Measurements from ENCODE around the gene IPMK.

IPMK gene

DNA sequence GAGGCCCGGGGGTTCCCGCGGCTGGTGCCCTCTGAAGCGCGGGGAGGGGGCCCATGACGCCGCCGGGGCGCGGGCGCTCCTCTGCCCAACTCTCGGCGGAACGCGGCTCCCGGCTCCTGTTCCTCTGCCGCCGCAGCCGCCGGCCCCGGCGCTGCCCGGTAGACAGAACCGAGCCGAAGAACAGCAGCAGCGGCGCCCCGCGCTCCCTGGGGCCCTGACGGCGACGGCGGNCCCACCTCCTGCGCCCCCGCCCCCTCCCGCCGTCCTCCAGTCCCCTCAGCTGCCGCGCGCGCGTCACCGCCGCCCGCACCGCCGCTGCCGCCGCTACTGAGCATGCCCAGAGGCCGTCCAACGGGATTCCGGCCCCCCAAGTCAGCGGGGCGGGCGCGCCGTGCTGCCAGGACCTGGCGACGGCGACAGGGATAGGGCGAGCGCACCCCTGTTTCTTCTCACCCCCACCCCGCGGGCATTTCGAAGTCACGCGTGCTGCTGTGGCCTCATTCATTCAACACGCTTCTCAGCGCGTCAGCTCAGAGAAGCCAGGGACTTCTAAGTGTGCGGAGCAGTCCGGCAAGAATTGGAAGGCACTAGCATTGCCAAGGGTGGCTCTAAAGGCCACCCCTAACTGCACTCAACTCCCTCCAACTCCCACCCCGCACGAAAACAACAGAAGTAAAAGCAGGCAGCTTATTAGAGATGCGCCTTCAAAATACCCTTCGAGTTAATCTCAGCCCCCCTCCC lies at the start of gene IPMK:
IPMK (minus strand) TSS at position 182 of the 741 bp plus-strand sequence. CDS start 283 bp downstream, outside the sequence.
- DNase-seq: peak; percentile 51

- DNase-seq: no peak
Measured at GRCh38 chr10:58316874-58317273, 49.2 kb upstream of the IPMK start.

DNA sequence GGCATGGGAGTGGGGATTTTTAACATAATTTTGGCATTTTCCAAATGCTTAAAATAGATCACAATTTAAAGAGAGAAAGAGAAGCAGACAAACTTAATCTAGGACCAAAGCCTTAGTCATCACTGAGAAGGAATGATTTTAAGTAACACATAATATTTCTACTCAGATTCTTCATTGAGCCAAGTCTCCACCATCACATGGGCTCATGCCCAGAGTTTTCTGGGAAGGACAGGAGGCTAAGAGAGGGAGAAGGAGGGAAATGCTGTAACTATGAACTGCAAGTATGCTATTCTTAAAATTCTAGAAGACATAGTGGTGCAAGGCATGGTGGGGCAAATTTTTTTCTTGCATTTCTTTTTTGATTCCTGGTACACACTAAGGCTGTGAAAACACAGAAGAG lies 43.3 kb upstream of the IPMK start:
- DNase-seq: no peak

GRCh38 chr10:58307676-58308075 lies 40.0 kb upstream of the IPMK start:
- DNase-seq: no peak

DNA sequence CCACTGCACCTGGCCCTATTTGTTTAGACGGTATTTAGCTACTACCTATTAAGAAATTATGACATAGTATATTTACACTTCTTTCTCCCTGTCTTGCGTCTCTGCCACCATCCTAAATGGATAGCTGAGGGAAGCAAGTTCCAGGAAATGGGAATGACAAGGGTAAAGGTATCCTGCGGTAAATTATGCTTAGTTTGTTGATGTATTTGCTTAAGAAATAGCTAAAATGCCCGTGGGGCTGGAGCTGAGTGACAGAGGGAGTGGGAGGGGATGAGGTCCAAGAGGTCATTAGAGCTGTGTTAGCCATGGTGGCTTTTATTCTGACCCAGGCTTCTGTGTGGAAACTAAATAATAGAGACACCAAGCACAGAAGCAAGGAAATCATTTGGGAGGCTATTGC lies 38.1 kb upstream of the IPMK start:
- no peak for DNase-seq

- no peak for DNase-seq
Measured at GRCh38 chr10:58304099-58304633, 36.5 kb upstream of the IPMK start.

DNA sequence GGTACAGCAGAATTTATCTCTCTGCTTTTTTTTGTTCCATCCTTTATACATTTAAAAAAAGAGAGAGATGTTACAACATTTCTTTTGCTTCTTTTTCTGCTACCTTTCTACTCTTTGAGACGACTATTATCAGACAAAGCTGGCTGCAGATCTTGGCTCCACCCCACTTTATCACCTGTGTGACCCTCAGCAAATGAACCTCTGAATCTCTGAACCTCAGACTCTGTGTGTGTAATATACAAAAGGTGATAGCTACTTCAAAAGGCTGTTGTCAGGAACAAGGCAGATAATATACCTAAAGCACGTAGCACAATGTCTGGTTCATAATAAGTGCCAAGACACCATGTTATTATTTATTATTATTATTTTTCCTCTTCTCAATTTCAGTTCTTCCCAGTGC lies 34.6 kb upstream of the IPMK start:
- DNase-seq: no peak

DNA sequence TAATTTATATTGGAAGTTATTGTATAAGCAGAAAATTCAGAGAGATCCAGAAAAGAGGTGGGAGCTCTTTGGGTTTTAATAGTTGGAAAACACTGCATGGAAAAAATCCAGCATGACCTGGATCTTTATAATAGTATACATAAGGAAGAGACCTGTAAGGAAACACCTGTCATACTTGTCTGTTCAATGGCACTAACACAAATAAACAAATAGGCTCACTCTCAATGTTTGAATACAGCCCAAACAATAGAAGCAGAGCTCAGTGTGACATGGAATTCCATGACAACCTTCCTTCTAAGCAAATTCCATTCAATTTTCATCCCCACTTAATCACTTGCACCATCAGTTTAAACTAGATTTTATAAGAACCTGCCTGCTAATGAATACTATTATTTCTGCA lies 33.0 kb upstream of the IPMK start:
- DNase-seq: no peak

GRCh38 chr10:58299580-58299979 lies 31.9 kb upstream of the IPMK start:
- peak; percentile 32 for DNase-seq

DNA sequence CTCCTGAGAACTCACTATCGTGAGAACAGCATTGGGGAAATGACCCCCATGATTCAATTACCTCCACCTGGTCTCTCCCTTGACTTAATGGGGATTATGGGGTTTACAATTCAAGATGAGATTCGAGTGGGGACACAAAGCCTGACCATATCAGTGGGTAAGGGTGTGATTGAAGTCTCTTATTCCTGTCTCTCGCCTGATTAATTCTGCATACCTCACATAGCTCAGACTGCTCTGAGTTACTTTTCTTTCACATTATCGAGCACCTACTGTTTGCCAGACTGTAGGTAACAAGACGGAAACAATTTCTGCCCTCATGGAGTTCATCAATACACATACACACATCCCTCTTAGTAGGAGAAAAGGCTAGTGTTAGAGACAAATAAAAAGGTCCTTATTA lies 26.3 kb upstream of the IPMK start:
- DNase-seq: no peak

DNA sequence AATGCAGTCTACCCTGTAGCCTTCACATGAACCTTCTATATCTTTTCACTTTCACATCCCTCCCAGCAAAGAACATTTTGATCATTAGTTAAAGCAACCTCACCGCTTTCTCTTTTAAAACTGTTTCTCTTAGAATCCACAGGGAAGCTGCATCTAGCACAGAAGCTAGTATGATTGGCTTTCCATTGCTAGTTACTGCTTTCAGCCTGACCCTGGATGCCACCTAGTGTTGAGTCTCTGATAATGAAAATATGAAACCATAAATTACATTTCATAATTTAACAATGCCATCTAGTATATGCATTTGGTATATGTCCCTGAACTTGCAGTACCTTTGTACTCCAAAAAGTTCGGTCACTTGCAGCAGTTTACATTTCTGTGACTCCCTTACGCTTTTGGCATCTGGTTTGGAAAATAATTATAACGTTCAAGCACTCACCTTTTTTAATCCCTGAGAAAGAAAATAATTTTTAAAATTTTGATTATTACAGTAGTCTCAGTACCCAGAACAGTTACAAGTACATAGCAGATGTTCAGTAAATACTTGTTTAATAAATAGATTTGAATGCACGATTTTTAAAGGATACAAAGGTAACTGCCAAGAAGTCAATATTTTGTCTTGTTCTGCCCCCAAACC lies 24.0 kb upstream of the IPMK start:
- DNase-seq: peak; percentile 46

DNA sequence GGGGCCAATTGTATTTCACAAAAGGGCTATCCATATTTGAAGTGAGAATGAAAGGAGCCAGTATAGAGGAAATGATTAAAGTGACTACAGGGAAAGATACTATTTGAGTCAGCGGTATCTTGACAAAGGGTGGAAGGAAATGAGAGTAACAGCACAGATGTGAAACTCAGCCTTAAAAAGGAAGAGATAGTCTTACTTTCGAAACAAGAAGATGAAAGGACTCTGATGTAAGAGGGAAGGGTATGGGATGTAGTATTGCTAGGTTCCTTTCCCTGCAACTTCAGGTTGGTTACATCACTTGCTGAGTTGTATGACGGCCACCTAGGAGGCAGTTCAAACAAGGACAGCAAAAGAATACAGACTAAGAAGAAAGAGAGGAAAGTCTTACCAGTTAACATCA lies 14.9 kb upstream of the IPMK start:
- no peak for DNase-seq

DNA sequence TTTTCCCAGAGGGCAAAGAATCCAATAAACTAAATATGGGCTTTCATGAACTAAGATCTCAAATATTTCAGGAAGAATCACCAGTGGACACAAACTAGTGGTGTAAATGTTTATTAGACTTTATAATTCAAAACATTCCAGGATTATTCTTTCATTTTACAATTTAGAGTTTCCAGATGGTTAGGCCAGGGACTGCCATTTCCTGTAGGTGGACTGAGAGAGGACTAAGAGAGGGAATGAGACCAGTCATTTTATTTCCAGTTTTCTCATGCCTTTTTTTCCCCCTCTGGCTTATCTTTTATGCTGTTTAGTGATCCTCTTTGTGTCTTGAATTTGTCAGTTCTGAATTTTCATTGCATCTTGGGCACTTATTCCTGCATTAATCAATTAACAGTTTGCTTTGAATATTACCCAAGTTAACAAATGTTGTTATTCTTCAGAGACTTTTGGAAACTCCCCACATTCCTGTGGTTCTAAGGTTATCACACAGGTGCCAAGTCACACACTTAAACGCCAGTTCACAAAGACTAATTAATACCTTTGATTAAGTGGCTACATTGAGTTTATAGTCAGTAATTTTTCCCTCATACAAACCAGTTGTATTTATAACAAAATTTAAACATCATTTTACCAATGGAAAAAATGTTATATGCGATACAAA lies 13.5 kb upstream of the IPMK start:
- DNase-seq: no peak

DNA sequence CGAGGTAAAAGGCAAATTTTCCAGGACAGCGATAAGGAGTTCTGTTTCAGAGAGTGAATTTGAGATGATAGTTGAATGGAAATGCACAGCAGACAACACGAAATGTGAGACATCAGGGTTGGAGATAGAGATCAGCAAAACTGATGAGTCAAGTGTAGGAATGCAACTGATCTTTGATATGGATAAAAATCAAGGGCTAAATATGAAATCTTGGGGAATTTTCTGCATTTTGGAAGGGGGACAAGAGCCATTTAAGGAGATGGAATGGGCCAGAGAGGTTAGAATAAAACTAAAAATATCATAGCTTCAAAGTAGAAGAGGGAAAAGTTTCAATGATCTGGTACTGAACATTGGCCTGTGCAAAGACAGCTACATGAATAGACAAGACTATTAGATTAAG lies 12.8 kb upstream of the IPMK start:
- DNase-seq: no peak

GRCh38 chr10:58278962-58279307 lies 11.2 kb upstream of the IPMK start:
- no peak for DNase-seq

GRCh38 chr10:58278274-58278961 lies 10.7 kb upstream of the IPMK start:
- DNase-seq: no peak

DNA sequence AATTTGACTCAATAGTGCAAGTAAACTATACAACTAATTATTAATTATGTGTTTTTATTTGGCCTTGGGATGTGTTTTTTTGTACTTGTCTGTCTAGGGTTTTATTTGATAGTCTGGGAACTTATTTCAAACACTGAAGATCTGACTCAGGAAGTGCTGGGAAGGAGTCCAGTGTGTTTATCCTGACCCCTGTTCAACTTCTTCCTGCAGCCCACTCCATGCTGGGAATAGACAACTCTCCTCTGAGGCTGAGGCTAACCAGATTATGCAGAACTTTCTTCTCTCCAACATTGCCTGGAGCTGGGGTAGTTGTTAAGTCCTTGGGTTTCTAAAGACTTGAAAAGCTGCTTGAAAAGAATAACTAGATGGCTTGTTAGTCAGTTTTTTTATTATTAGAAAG lies 8.2 kb upstream of the IPMK start:
- DNase-seq: no peak

DNA sequence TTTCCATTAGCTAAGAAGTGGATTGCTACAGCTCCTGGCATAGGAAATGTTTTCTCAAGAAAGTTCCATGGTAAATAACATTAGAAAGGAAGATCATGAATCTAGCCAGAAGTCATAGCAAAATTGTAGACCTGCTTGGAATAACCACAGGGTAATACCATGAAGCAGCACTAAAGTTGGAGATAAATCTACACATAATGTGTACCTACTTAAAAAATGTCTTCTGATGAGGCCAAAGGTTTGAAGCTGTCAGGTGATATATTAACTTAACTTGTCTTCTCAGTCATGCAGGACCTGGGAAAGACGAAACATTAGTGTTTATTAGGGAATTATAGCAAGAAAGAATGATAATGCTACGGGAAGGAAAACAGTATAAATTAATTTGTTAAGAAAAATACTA lies 7.6 kb upstream of the IPMK start:
- DNase-seq: no peak

DNA sequence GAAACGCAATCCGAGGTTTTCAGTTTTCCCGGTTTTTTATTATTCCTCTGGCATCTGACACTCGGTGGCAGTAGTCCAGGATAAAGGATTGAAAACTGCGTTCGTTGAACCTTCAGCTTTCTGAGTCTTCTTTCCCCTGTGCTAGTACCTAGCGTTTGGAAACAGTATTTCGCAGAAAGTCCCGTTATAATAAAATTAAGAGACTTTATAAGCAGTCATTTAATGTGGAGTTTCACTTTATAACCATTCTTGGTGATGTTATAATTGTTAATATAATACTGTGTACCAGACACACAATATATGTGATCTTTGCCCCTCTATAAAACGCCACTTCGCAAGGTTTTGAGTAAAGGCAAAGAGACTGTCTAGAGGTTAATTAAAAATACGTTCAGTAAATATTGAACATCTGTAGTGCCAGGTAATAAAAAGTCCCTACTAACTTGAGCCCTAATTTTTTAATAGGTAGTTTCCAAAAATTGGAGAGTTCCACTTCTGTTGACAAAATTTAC lies 2.1 kb upstream of the IPMK start:
- DNase-seq: peak; percentile 24

- DNase-seq: peak; percentile 96
Measured at GRCh38 chr10:58268946-58269781, 1.5 kb upstream of the IPMK start, which contains the start of gene CISD1. CISD1 (plus strand) TSS chr10:58269162; CDS start chr10:58269274, 112 bp downstream.

GRCh38 chr10:58268454-58268945 lies 806 bp upstream of the IPMK start:
- no peak for DNase-seq
